SK-N-SH treated with all-trans-retinoic acid at 6 μM for 48 hours (cell line): ENCODE results near the gene CAPN11.

ENCODE experiments used
- PATZ1 ChIP-seq: fragments of 250-450 bp; sonication (Bioruptor Pico); IDR thresholded peaks from 2 replicates; pipeline ENCODE4 v1.8.0; 2020; ENCODE audit warnings: mild to moderate bottlenecking, moderate library complexity, borderline replicate concordance
- ZFP3 ChIP-seq: fragments of 250-450 bp; sonication (Bioruptor Pico); IDR thresholded peaks from 2 replicates; pipeline ENCODE4 v1.5.0; 2020; ENCODE audit warnings: mild to moderate bottlenecking, moderate library complexity

- TF ChIP-seq ZFP3 (no peak), PATZ1 (CRISPR knock-in tag) (no peak)
Measured at GRCh38 chr6:44207966-44208365, 49.3 kb downstream of the CAPN11 start.
